ENCODE results near the gene LHFPL5. TPM values are rescaled to one million over a fixed set of nuclear protein-coding genes. Genes with fewer than 3 reads are reported as not detected.

LHFPL5 gene
- total RNA-seq, 1 experiment from 2014 or later = not detected

DNA sequence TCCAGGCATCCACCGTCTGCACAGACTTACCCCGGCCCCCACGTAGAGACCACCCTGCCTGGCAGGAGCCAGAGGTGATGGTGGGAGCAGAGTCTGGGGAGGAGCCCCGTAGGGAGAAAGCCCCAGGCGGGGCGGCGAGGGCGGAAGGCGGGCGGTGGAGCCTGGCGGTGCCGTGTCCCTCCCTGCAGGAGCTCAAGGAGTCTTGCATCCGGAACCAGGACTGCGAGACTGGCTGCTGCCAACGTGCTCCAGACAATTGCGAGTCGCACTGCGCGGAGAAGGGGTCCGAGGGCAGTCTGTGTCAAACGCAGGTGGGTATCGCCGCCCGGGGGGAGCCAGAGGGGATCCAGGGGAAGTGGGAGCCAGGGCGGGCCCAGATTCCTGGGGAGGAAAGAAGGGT lies 18.3 kb upstream of the LHFPL5 start:
- Mint-ChIP-seq H3K4me1 (ENCODE audit: insufficient read depth, unreplicated experiment) (peaks cover 13% of the 10 kb centered on the region), H3K27ac (ENCODE audit: low read depth, unreplicated experiment) (no peak overlapping the region), H3K9me3 (ENCODE audit: unreplicated experiment) (no peaks in the 10 kb centered on the region), H3K4me3 (ENCODE audit: unreplicated experiment) (no peak overlapping the region), H3K27me3 (ENCODE audit: insufficient read depth, unreplicated experiment) (peaks cover 31% of the 10 kb centered on the region), H3K36me3 (ENCODE audit: insufficient read depth, unreplicated experiment) (no peaks in the 10 kb centered on the region)
- TF ChIP-seq, protein P1, sequence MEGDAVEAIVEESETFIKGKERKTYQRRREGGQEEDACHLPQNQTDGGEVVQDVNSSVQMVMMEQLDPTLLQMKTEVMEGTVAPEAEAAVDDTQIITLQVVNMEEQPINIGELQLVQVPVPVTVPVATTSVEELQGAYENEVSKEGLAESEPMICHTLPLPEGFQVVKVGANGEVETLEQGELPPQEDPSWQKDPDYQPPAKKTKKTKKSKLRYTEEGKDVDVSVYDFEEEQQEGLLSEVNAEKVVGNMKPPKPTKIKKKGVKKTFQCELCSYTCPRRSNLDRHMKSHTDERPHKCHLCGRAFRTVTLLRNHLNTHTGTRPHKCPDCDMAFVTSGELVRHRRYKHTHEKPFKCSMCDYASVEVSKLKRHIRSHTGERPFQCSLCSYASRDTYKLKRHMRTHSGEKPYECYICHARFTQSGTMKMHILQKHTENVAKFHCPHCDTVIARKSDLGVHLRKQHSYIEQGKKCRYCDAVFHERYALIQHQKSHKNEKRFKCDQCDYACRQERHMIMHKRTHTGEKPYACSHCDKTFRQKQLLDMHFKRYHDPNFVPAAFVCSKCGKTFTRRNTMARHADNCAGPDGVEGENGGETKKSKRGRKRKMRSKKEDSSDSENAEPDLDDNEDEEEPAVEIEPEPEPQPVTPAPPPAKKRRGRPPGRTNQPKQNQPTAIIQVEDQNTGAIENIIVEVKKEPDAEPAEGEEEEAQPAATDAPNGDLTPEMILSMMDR (IDR thresholded peaks at IDR 0.05; ENCODE audit: unreplicated experiment) = no peak
- no TSS peak for BruUV-seq (replicated peaks)
- intact Hi-C loops (cut with micrococcal nuclease) = no loop called here
- DNase-seq (ENCODE audit: unreplicated experiment) = no peak
- ChIA-PET POLR2A (interaction anchor here (2.7 kb wide), 1 partner anchor 11 kb away, joined by 12 read pairs; the partner anchor contains the start of gene CLPS), CTCF (no interaction called here)

DNA sequence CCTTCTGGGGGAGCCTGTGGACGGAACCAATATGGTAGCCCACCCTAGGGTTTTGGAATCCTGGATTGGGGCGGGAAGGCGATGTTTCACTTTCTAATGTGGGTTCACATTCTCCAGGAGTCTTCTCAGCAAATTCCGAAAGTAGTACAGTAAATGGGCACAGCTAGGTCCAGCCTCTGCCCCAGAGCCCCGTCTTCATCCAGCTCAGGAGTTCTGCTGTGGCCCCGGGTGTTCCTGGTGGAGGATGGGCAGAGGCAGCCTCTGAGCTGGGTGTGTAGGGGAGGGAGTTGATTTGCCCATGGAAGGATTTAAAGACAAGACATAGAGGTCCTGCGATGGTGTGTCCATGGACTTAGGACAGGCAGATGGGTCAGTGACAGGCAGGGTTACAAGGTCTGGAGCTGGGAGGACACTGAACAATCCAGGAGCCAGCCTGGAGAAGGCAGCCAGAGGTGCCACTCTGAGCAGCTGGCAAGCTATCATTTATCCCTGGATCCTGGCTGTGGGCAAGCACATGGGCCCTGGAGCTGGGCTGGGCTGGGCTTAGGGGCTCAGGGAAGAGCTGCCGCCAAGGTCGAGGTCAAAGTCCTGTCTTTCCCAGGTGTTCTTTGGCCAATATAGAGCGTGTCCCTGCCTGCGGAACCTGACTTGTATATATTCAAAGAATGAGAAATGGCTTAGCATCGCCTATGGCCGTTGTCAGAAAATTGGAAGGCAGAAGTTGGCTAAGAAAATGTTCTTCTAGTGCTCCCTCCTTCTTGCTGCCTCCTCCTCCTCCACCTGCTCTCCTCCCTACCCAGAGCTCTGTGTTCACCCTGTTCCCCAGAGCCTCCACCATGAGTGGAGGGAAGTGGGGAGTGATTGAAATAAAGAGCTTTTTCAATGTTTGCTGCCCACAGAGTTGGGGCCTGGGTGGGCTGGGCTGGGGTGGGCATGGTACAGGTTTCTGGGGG lies 17.6 kb upstream of the LHFPL5 start:
- TF ChIP-seq, protein P1 (IDR thresholded peaks at IDR 0.05; ENCODE audit: unreplicated experiment) = no peak
- Mint-ChIP-seq H3K9me3 (ENCODE audit: unreplicated experiment) (no peaks in the 10 kb centered on the region), H3K4me3 (ENCODE audit: unreplicated experiment) (no peak overlapping the region), H3K36me3 (ENCODE audit: insufficient read depth, unreplicated experiment) (no peaks in the 10 kb centered on the region), H3K27me3 (ENCODE audit: insufficient read depth, unreplicated experiment) (peaks cover 34% of the 10 kb centered on the region), H3K27ac (ENCODE audit: low read depth, unreplicated experiment) (no peak overlapping the region), H3K4me1 (ENCODE audit: insufficient read depth, unreplicated experiment) (peaks cover 6% of the 10 kb centered on the region)
- POLR2A ChIA-PET = interaction anchor here (0.7 to 2.7 kb wide), 2 partner anchors 10 to 307 kb away, joined by 3 to 12 read pairs; partner anchors contain the start of gene CLPS
- intact Hi-C loops (cut with micrococcal nuclease) = no loop called here
- CTCF ChIA-PET = no interaction called here
- no peak for DNase-seq (ENCODE audit: unreplicated experiment)
- BruUV-seq (replicated peaks) = no TSS peak

DNA sequence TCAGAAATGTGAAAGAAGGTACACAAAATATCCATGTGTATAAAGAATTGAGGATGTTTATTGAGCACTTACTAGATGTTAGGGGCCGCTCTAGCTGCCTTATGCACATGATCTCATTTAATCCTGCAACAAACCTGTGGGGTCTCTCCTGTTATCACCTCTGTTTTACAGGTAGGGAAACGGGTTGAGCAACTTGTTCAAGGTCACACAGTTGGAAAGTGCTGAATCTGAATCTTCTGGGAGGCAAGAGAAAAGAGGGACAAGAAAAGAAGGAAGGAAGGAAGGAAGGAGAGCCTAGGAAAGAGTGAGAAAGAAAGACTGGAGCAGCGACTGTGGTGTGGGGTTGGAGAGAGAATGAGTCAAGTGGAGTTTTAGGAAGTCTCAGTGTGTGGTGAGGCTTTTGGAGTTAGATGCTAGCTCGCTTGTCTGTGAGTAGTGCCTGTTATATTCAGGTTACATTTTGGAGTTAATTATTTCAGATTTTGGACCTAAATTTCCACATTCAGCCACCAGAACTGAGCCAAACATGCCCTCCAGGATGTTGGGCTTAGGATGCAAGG lies 16.6 kb upstream of the LHFPL5 start:
- TF ChIP-seq, protein P1 (IDR thresholded peaks at IDR 0.05; ENCODE audit: unreplicated experiment) = no peak
- H3K4me1 Mint-ChIP-seq (ENCODE audit: insufficient read depth, unreplicated experiment) = no peaks in the 10 kb centered on the region
- H3K27ac Mint-ChIP-seq (ENCODE audit: low read depth, unreplicated experiment) = no peak overlapping the region
- no peak overlapping the region for H3K4me3 Mint-ChIP-seq (ENCODE audit: unreplicated experiment)
- H3K27me3 Mint-ChIP-seq (ENCODE audit: insufficient read depth, unreplicated experiment) = peaks cover 43% of the 10 kb centered on the region
- no peak for DNase-seq (ENCODE audit: unreplicated experiment)
- no peaks in the 10 kb centered on the region for H3K36me3 Mint-ChIP-seq (ENCODE audit: insufficient read depth, unreplicated experiment)
- intact Hi-C loops (cut with micrococcal nuclease) = no loop called here
- no TSS peak for BruUV-seq (replicated peaks)
- ChIA-PET POLR2A (interaction anchor here (0.7 to 2.7 kb wide), 2 partner anchors 9 to 306 kb away, joined by 3 to 12 read pairs; partner anchors contain the start of gene CLPS), CTCF (no interaction called here)
- no peaks in the 10 kb centered on the region for H3K9me3 Mint-ChIP-seq (ENCODE audit: unreplicated experiment)

DNA sequence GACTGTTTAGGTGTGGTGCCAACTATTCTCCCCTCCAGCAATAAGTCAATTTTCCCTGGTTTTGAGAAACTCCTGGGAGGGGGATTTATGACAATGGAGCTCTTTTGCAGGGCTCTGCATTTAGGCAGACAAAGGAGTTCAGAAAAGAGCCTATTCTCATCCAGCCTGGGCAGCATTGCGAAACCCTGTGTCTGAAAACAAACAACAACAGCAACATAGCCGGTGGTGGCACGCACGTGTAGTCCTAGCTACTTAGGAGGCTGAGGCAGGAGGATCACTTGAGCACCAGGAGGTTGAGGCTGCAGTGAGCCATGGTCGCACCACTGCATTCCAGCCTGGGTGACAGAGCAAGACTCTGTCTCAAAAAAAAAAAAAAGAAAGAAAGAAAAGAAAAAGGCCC lies 14.5 kb upstream of the LHFPL5 start:
- no peak overlapping the region for H3K4me3 Mint-ChIP-seq (ENCODE audit: unreplicated experiment)
- no peak for DNase-seq (ENCODE audit: unreplicated experiment)
- CTCF ChIA-PET = interaction anchor here (0.6 kb wide), 1 partner anchor 969 kb away, joined by 3 read pairs; no protein-coding TSS in a partner anchor
- intact Hi-C loops (cut with micrococcal nuclease) = no loop called here
- no peaks in the 10 kb centered on the region for H3K36me3 Mint-ChIP-seq (ENCODE audit: insufficient read depth, unreplicated experiment)
- H3K27ac Mint-ChIP-seq (ENCODE audit: low read depth, unreplicated experiment) = no peak overlapping the region
- H3K27me3 Mint-ChIP-seq (ENCODE audit: insufficient read depth, unreplicated experiment) = peaks cover 46% of the 10 kb centered on the region
- no peaks in the 10 kb centered on the region for H3K9me3 Mint-ChIP-seq (ENCODE audit: unreplicated experiment)
- TF ChIP-seq, protein P1 (IDR thresholded peaks at IDR 0.05; ENCODE audit: unreplicated experiment) = no peak
- H3K4me1 Mint-ChIP-seq (ENCODE audit: insufficient read depth, unreplicated experiment) = no peaks in the 10 kb centered on the region
- BruUV-seq (replicated peaks) = no TSS peak
- POLR2A ChIA-PET = interaction anchor here (1.1 kb wide), 1 partner anchor 10 kb away, joined by 3 read pairs; no protein-coding TSS in a partner anchor

Measured in MCF 10A (cell line).